ENCODE data around the gene ECI1. TPM values are rescaled to one million over a fixed set of nuclear protein-coding genes. Genes with fewer than 3 reads are reported as not detected.
A peak's percentile ranks its signal among the peaks of the same experiment; 100 is the strongest.

The ECI1 gene
- total and polyA plus RNA-seq, 8 donors, result 31.9 to 72.5 (median 41.6) TPM

DNA sequence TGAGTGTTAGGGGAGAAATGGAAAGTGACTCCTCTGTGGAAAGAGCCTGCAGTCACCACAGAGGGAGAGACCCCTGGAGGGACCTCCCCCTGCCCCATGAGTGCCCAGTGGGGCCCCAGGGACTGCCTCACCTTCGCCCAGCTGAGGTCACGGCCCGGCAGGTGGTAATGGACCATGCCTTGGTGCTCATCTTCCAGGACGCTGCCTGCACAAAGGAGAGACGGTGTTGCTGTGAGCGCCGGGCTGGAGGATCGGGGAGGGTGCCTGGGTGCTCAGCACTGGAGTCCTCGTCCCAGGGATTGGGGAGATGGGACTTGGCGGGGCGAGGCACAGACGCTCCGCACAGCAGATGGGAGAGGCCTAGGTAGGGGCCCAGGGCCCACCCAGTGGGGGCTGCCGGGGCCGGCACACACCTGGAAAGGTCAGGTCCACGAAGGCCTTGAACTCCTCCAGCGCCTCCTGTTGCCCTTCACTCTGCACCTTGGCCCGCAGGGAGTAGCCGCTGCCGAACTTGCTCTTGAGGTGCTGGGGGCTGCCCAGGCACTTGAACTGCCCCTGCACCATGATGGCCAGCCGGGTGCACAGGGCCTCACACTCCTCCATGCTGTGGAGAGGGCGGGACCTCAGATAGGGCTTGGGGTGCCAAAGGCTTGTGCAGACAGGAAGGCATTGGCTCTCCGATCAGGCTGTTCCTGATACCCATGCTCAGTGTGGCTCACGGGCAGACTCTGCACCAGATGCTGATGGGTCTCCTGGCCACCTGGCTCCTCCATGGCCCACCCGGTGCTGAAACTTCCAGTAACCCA is 26.3 kb upstream of the ECI1 start:
- peak in 1 of 6 donors; percentile 58 for DNase-seq
- H3K4me1 ChIP-seq, result no peaks in the 10 kb centered on the region
- no peaks in the 10 kb centered on the region for H3K36me3 ChIP-seq
- H3K27ac ChIP-seq, result no peak overlapping the region
- no peaks in the 10 kb centered on the region for H3K27me3 ChIP-seq
- no peak for ATAC-seq
- FAIRE-seq, result no peak
- no peak overlapping the region for H3K4me3 ChIP-seq
- TF ChIP-seq, protein P1, sequence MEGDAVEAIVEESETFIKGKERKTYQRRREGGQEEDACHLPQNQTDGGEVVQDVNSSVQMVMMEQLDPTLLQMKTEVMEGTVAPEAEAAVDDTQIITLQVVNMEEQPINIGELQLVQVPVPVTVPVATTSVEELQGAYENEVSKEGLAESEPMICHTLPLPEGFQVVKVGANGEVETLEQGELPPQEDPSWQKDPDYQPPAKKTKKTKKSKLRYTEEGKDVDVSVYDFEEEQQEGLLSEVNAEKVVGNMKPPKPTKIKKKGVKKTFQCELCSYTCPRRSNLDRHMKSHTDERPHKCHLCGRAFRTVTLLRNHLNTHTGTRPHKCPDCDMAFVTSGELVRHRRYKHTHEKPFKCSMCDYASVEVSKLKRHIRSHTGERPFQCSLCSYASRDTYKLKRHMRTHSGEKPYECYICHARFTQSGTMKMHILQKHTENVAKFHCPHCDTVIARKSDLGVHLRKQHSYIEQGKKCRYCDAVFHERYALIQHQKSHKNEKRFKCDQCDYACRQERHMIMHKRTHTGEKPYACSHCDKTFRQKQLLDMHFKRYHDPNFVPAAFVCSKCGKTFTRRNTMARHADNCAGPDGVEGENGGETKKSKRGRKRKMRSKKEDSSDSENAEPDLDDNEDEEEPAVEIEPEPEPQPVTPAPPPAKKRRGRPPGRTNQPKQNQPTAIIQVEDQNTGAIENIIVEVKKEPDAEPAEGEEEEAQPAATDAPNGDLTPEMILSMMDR (IDR thresholded peaks at IDR 0.05), result no peak
- no peaks in the 10 kb centered on the region for H3K9me3 ChIP-seq
- intact Hi-C loops (cut with DNase I), result no loop called here
- WGBS, 2 donors, result 92 to 97% methylated on average over 25 of the region's 25 CpGs

- 81 to 91% methylated on average over 25 to 26 of the region's 26 CpGs for WGBS, 2 donors
- no peaks in the 10 kb centered on the region for H3K4me1 ChIP-seq
- TF ChIP-seq, protein P1 (IDR thresholded peaks at IDR 0.05), result no peak
- H3K27ac ChIP-seq, result no peak overlapping the region
- H3K27me3 ChIP-seq, result no peaks in the 10 kb centered on the region
- ATAC-seq (no peak), FAIRE-seq (no peak), DNase-seq (peak in 1 of 6 donors; percentile 49)
- intact Hi-C loops (cut with DNase I), result no loop called here
- H3K4me3 ChIP-seq, result no peak overlapping the region
- H3K9me3 ChIP-seq, result no peaks in the 10 kb centered on the region
- H3K36me3 ChIP-seq, result no peaks in the 10 kb centered on the region
Measured at GRCh38 chr16:2276368-2277195, 25.2 kb upstream of the ECI1 start.

DNA sequence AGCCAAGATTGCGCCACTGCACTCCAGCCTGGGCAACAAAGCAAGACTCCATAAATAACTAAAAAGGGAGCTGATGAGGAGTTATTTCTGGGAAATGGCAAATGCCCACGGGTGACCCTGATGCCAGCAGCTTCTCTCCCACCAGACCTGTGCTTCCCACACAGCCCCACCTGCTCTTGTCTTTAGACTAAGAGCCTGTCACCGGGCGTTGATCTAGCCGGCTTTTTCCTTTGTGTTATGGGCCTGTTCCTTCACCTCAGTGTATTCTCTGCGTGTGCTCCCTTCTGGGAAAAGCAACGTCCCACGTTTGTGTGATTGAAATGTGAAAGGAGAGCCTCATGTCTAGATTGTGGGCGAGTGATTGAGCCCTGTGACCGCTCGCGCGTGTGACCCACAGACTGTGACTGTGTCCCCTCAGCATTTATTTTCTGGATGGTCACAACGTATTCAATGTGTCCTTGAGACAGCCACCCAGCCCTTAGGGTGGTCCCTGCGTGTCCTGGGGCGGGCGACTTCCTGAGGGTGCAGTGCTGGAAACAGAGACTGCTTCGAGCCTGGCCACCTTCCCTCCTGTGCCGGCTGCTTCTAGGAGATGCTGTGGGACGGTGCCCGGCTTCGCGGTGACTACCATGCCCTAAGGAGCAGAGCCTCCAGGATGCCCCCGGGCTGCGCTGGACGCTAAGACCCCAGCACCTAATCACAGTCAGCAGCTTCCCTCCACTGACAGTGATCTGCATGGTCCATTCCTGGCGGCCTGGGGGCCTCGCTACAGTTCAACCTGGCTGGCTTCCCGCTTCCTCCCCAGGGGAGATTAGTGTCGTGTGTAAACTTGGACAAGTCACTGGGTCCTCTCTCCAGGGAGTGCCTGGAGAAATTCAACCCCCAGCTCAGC is 24.3 kb upstream of the ECI1 start:
- Histone ChIP-seq H3K27ac (no peak overlapping the region), H3K27me3 (no peaks in the 10 kb centered on the region), H3K36me3 (no peaks in the 10 kb centered on the region), H3K4me1 (no peaks in the 10 kb centered on the region), H3K4me3 (no peak overlapping the region), H3K9me3 (no peaks in the 10 kb centered on the region)
- DNase-seq, result peak in 1 of 6 donors; percentile 51
- no peak for ATAC-seq
- 81 to 84% methylated on average over 30 of the region's 30 CpGs for WGBS, 2 donors
- no peak for FAIRE-seq
- TF ChIP-seq, protein P1 (IDR thresholded peaks at IDR 0.05), result no peak
- intact Hi-C loops (cut with DNase I), result no loop called here

- Histone ChIP-seq H3K36me3 (no peaks in the 10 kb centered on the region), H3K27ac (no peak overlapping the region), H3K9me3 (no peaks in the 10 kb centered on the region), H3K4me1 (peaks cover 0 to 7% (median 4%) of the 10 kb centered on the region in 3 donors), H3K4me3 (no peak overlapping the region), H3K27me3 (no peaks in the 10 kb centered on the region)
- no peak for FAIRE-seq
- no peak for DNase-seq
- no peak for ATAC-seq
- TF ChIP-seq, protein P1 (IDR thresholded peaks at IDR 0.05), result no peak
- 67 to 79% methylated on average over 10 of the region's 10 CpGs for WGBS, 2 donors
- intact Hi-C loops (cut with DNase I), result no loop called here
Measured at GRCh38 chr16:2273931-2274330, 22.5 kb upstream of the ECI1 start.
